ENCODE results near the gene PPP1R37.

The PPP1R37 gene

GRCh38 chr19:45164577-45165335 lies 71.8 kb downstream of the PPP1R37 start:
- in situ Hi-C loops (cut with MboI; ENCODE audit: low sequenced_read_pairs) = no loop called here

- in situ Hi-C loops (cut with MboI; ENCODE audit: low sequenced_read_pairs) = no loop called here
Measured at GRCh38 chr19:45166723-45167252, 73.8 kb downstream of the PPP1R37 start.

- in situ Hi-C loops (cut with MboI; ENCODE audit: low sequenced_read_pairs) = no loop called here
Measured at GRCh38 chr19:45168767-45169351, 75.9 kb downstream of the PPP1R37 start.

- in situ Hi-C loops (cut with MboI; ENCODE audit: low sequenced_read_pairs) = no loop called here
Measured at GRCh38 chr19:45169602-45170001, 76.6 kb downstream of the PPP1R37 start.

- in situ Hi-C loops (cut with MboI; ENCODE audit: low sequenced_read_pairs) = no loop called here
Measured at GRCh38 chr19:45170146-45171106, 77.4 kb downstream of the PPP1R37 start.

GRCh38 chr19:45171211-45171623 lies 78.2 kb downstream of the PPP1R37 start:
- in situ Hi-C loops (cut with MboI; ENCODE audit: low sequenced_read_pairs) = no loop called here

- in situ Hi-C loops (cut with MboI; ENCODE audit: low sequenced_read_pairs) = no loop called here
Measured at GRCh38 chr19:45172173-45172572, 79.2 kb downstream of the PPP1R37 start.

GRCh38 chr19:45172611-45173208 lies 79.7 kb downstream of the PPP1R37 start:
- in situ Hi-C loops (cut with MboI; ENCODE audit: low sequenced_read_pairs) = no loop called here

- in situ Hi-C loops (cut with MboI; ENCODE audit: low sequenced_read_pairs) = no loop called here
Measured at GRCh38 chr19:45173816-45174215, 80.8 kb downstream of the PPP1R37 start.

- in situ Hi-C loops (cut with MboI; ENCODE audit: low sequenced_read_pairs) = no loop called here
Measured at GRCh38 chr19:45175515-45176345, 82.8 kb downstream of the PPP1R37 start.

GRCh38 chr19:45177817-45178261 lies 84.9 kb downstream of the PPP1R37 start, which contains the start of gene TRAPPC6A:
Gene TRAPPC6A, minus strand, starts transcription at chr19:45178237. Its CDS starts 19 bp downstream, at chr19:45178218.
- in situ Hi-C loops (cut with MboI; ENCODE audit: low sequenced_read_pairs) = no loop called here

- in situ Hi-C loops (cut with MboI; ENCODE audit: low sequenced_read_pairs) = no loop called here
Measured at GRCh38 chr19:45178262-45179071, 85.5 kb downstream of the PPP1R37 start, which contains the start of gene BLOC1S3. Gene BLOC1S3, plus strand, starts transcription at chr19:45178784. Its CDS starts 513 bp downstream, at chr19:45179297.

GRCh38 chr19:45179072-45179891 lies 86.3 kb downstream of the PPP1R37 start:
- in situ Hi-C loops (cut with MboI; ENCODE audit: low sequenced_read_pairs) = no loop called here

- in situ Hi-C loops (cut with MboI; ENCODE audit: low sequenced_read_pairs) = no loop called here
Measured at GRCh38 chr19:45179892-45180370, 87.0 kb downstream of the PPP1R37 start.

- in situ Hi-C loops (cut with MboI; ENCODE audit: low sequenced_read_pairs) = no loop called here
Measured at GRCh38 chr19:45180936-45181335, 88.0 kb downstream of the PPP1R37 start.

GRCh38 chr19:45182758-45183157 lies 89.8 kb downstream of the PPP1R37 start:
- in situ Hi-C loops (cut with MboI; ENCODE audit: low sequenced_read_pairs) = no loop called here

GRCh38 chr19:45184115-45184514 lies 91.1 kb downstream of the PPP1R37 start:
- in situ Hi-C loops (cut with MboI; ENCODE audit: low sequenced_read_pairs) = no loop called here
